ENCODE measurements around the gene CCDC61. TPM values are rescaled to one million over a fixed set of nuclear protein-coding genes. Genes with fewer than 3 reads are reported as not detected.
A peak's percentile ranks its signal among the peaks of the same experiment; 100 is the strongest.

CCDC61 gene
- polyA plus RNA-seq, 3 donors, result 4.3 to 8.8 (median 6.1) TPM

DNA sequence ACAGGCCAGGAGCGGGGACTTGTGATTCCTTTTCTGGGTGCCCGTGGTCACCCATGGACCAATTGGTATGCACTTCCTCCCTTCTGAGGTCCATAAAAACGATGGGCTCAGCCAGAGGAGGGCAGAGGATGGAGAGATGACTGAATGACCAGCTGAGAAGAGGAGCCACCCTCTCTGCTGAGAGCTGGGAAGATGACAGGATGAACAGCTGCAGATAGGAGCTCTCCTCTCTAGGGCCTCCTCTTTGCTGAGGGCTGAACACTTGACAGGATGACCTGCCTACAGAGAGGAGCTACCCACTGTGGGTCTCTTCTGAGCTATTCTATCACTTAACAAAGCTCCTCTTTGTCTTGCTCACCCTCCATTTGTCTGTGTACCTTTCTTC is 41.5 kb downstream of the CCDC61 start:
- peaks cover 4 to 13% of the 10 kb centered on the region in 2 donors for H3K27me3 ChIP-seq (ENCODE audit: control insufficient read depth in 2 of 2, insufficient read depth in 2 of 2, low read length in 2 of 2)
- peaks cover 18 to 47% (median 21%) of the 10 kb centered on the region in 3 donors for H3K27me3 Mint-ChIP-seq (ENCODE audit: low read depth in 3 of 3)
- H3K27ac ChIP-seq (ENCODE audit: low read depth in 1 of 2, low read length in 2 of 2), result no peak overlapping the region
- TF ChIP-seq CTCF (IDR thresholded peaks at IDR 0.05), result no peak
- no peak for DNase-seq
- 78% methylated on average over 3 of the region's 3 CpGs for WGBS (ENCODE audit: insufficient coverage)
- intact Hi-C loops (cut with micrococcal nuclease), result no loop called here
- H3K27ac Mint-ChIP-seq, result no peak overlapping the region
- H3K9me3 Mint-ChIP-seq, result peaks cover 0 to 14% (median 8%) of the 10 kb centered on the region in 7 donors
- H3K4me2 ChIP-seq (replicated peaks; ENCODE audit: extremely low read depth, low read length, poor library complexity, severe bottlenecking), result no peak overlapping the region
- H3K79me2 ChIP-seq (ENCODE audit: insufficient read depth, low read length), result no peaks in the 10 kb centered on the region
- H3K4me1 ChIP-seq (ENCODE audit: control insufficient read depth in 1 of 2, insufficient read depth in 2 of 2, low read length in 2 of 2), result no peaks in the 10 kb centered on the region
- H3K36me3 ChIP-seq (replicated peaks in 1 of 2; ENCODE audit: control insufficient read depth in 1 of 2, insufficient read depth in 2 of 2, low read length in 2 of 2), result no peaks in the 10 kb centered on the region
- H3K4me1 Mint-ChIP-seq, result no peaks in the 10 kb centered on the region
- no peaks in the 10 kb centered on the region for H4K20me1 ChIP-seq (ENCODE audit: insufficient read depth, low read length)
- H3K4me3 Mint-ChIP-seq, result no peak overlapping the region
- H3K36me3 Mint-ChIP-seq, result no peaks in the 10 kb centered on the region
- peaks cover 0 to 12% of the 10 kb centered on the region in 2 donors for H3K9me3 ChIP-seq (replicated peaks in 1 of 2; ENCODE audit: control insufficient read depth in 1 of 2, insufficient read depth in 1 of 2, low read length in 2 of 2)
- no peak overlapping the region for H3K9ac ChIP-seq (ENCODE audit: insufficient read depth, low read length, poor library complexity, severe bottlenecking)
- no peak overlapping the region for H3K4me3 ChIP-seq (replicated peaks in 1 of 3; ENCODE audit: low read depth in 2 of 3, low read length in 3 of 3)
- no peak overlapping the region for H2AFZ ChIP-seq (ENCODE audit: insufficient read depth, low read depth, low read length, poor library complexity, severe bottlenecking)

DNA sequence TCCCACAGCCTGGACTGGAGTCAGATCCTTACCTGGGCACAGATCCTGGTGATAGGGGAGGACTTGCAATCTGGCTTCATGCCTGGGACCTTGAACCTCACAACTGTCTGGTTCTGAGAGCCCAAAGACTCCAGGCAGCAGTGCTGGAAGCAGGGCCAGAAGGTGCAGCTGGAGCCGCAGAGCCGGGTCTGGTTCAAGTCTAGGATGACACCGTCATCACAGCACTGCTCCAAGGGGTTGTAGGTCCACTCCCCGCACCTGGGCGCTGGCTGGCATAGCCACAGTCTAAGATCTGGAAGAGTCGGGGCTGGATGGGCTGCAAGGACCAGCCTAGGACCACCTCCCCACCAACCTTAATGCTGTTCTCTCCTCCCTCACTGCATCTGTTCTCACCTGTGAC is 44.9 kb downstream of the CCDC61 start:
- H3K4me3 Mint-ChIP-seq, result peak overlapping the region in 1 of 2 donors; percentile 40
- H2AFZ ChIP-seq (ENCODE audit: insufficient read depth, low read depth, low read length, poor library complexity, severe bottlenecking), result no peak overlapping the region
- no peaks in the 10 kb centered on the region for H3K4me1 ChIP-seq (ENCODE audit: control insufficient read depth in 1 of 2, insufficient read depth in 2 of 2, low read length in 2 of 2)
- peaks cover 4 to 21% of the 10 kb centered on the region in 2 donors for H3K27me3 ChIP-seq (ENCODE audit: control insufficient read depth in 2 of 2, insufficient read depth in 2 of 2, low read length in 2 of 2)
- H3K9me3 Mint-ChIP-seq, result peaks cover 0 to 5% (median 1%) of the 10 kb centered on the region in 7 donors
- no peak overlapping the region for H3K27ac ChIP-seq (ENCODE audit: low read depth in 1 of 2, low read length in 2 of 2)
- H4K20me1 ChIP-seq (ENCODE audit: insufficient read depth, low read length), result no peaks in the 10 kb centered on the region
- no peaks in the 10 kb centered on the region for H3K79me2 ChIP-seq (ENCODE audit: insufficient read depth, low read length)
- H3K4me2 ChIP-seq (replicated peaks; ENCODE audit: extremely low read depth, low read length, poor library complexity, severe bottlenecking), result no peak overlapping the region
- H3K27ac Mint-ChIP-seq, result no peak overlapping the region
- WGBS (ENCODE audit: insufficient coverage), result 92% methylated on average over 6 of the region's 6 CpGs
- H3K9me3 ChIP-seq (replicated peaks in 1 of 2; ENCODE audit: control insufficient read depth in 1 of 2, insufficient read depth in 1 of 2, low read length in 2 of 2), result no peaks in the 10 kb centered on the region
- intact Hi-C loops (cut with micrococcal nuclease), result no loop called here
- no peak overlapping the region for H3K9ac ChIP-seq (ENCODE audit: insufficient read depth, low read length, poor library complexity, severe bottlenecking)
- no peak for TF ChIP-seq CTCF (IDR thresholded peaks at IDR 0.05)
- H3K36me3 Mint-ChIP-seq, result no peaks in the 10 kb centered on the region
- peaks cover 22 to 48% (median 24%) of the 10 kb centered on the region in 3 donors for H3K27me3 Mint-ChIP-seq (ENCODE audit: low read depth in 3 of 3)
- H3K4me1 Mint-ChIP-seq, result no peaks in the 10 kb centered on the region
- H3K4me3 ChIP-seq (replicated peaks in 1 of 3; ENCODE audit: low read depth in 2 of 3, low read length in 3 of 3), result no peak overlapping the region
- no peak for DNase-seq
- H3K36me3 ChIP-seq (replicated peaks in 1 of 2; ENCODE audit: control insufficient read depth in 1 of 2, insufficient read depth in 2 of 2, low read length in 2 of 2), result no peaks in the 10 kb centered on the region
